Measurements from ENCODE around the gene TAF1B. TPM values are rescaled to one million over a fixed set of nuclear protein-coding genes. Genes with fewer than 3 reads are reported as not detected.

TAF1B gene
- total RNA-seq, 1 donor from 2014 or later, result 31.2 TPM

- DNase-seq (ENCODE audit: low spot score), result no peak
These were observed 94.7 kb downstream of the TAF1B start for GRCh38 chr2:9937968-9938367.

GRCh38 chr2:9939587-9940485 is 96.6 kb downstream of the TAF1B start:
- DNase-seq (ENCODE audit: low spot score), result no peak

GRCh38 chr2:9941196-9941995 is 98.1 kb downstream of the TAF1B start:
- no peak for DNase-seq (ENCODE audit: low spot score)

GRCh38 chr2:9941996-9942390 is 98.7 kb downstream of the TAF1B start:
- no peak for DNase-seq (ENCODE audit: low spot score)

GRCh38 chr2:9944330-9944758 is 101.1 kb downstream of the TAF1B start:
- DNase-seq (ENCODE audit: low spot score), result no peak

GRCh38 chr2:9945596-9945995 is 102.3 kb downstream of the TAF1B start:
- DNase-seq (ENCODE audit: low spot score), result no peak

GRCh38 chr2:9946076-9946475 is 102.8 kb downstream of the TAF1B start:
- no peak for DNase-seq (ENCODE audit: low spot score)

GRCh38 chr2:9946818-9947217 is 103.5 kb downstream of the TAF1B start:
- no peak for DNase-seq (ENCODE audit: low spot score)

- DNase-seq (ENCODE audit: low spot score), result no peak
These were observed 105.4 kb downstream of the TAF1B start for GRCh38 chr2:9948721-9949120.

- DNase-seq (ENCODE audit: low spot score), result no peak
These were observed 106.1 kb downstream of the TAF1B start for GRCh38 chr2:9949239-9949991.

- DNase-seq (ENCODE audit: low spot score), result no peak
These were observed 106.8 kb downstream of the TAF1B start for GRCh38 chr2:9949992-9950520.

GRCh38 chr2:9950521-9951271 is 107.4 kb downstream of the TAF1B start:
- no peak for DNase-seq (ENCODE audit: low spot score)

- DNase-seq (ENCODE audit: low spot score), result no peak
These were observed 107.9 kb downstream of the TAF1B start for GRCh38 chr2:9951272-9951521.

GRCh38 chr2:9951522-9952285 is 108.4 kb downstream of the TAF1B start, which contains the start of gene GRHL1:
TSS of gene GRHL1 (plus strand) at chr2:9951693. CDS start at chr2:9951834, 141 bp downstream.
- DNase-seq (ENCODE audit: low spot score), result peak; percentile 97

GRCh38 chr2:9952286-9952737 is 109.0 kb downstream of the TAF1B start:
- DNase-seq (ENCODE audit: low spot score), result no peak

GRCh38 chr2:9952856-9953503 is 109.7 kb downstream of the TAF1B start:
- no peak for DNase-seq (ENCODE audit: low spot score)

- no peak for DNase-seq (ENCODE audit: low spot score)
These were observed 110.9 kb downstream of the TAF1B start for GRCh38 chr2:9954136-9954535.

GRCh38 chr2:9958057-9958456 is 114.8 kb downstream of the TAF1B start:
- no peak for DNase-seq (ENCODE audit: low spot score)

GRCh38 chr2:9959262-9959661 is 116.0 kb downstream of the TAF1B start:
- no peak for DNase-seq (ENCODE audit: low spot score)

All from mesenteric fat pad (tissue), 1 donor.